NCI-H1417 (cell line): Measurements from ENCODE around the gene LHPP.

Experiments
- DNase-seq, 3 experiments: peaks; one replicate each; lab custom pipeline; 2025; lab: John Stamatoyannopoulos, UW

LHPP gene

DNA sequence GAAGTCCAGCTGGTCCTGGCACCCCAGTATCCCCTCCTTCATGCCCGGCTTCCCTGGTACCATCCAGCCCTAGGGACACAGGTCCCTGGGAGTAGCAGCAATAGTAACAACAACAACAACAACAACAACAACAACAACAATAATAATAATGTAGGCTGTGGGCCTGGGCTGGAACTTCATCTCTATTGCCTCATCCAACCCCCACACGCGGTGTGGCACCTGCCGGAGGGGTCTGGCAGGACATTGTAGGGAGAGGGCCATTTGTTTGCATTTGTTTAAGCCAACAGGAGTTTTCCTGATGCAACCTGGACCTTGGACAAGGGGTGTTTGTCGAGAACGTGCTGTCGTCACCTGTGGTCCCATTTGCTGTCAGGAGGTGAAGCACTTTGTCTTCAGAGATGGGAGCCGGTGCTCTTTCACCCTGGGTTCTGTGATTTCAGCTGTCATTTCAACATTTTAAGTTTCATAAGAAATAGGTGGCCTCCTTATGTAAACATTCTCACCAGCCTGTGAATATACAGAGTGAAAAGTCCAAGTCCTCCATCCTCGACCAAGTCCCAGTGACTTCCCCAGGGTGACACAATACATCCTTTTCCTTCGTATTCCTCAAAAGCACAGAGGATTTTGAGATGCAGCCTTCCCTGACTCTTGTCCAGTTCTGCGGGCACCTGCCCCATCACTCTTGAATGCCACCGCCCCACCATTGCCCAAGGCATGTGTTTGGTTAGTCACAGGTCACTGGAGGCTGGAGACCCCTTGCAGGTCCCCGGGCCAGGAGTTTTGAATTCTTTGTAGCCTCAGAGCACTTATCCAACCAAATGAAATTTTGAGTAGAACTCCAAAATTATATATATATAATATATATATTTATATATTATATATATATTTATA is 9.2 kb downstream of the LHPP start:
- DNase-seq = peak in 1 of 3 experiments; percentile 41

DNA sequence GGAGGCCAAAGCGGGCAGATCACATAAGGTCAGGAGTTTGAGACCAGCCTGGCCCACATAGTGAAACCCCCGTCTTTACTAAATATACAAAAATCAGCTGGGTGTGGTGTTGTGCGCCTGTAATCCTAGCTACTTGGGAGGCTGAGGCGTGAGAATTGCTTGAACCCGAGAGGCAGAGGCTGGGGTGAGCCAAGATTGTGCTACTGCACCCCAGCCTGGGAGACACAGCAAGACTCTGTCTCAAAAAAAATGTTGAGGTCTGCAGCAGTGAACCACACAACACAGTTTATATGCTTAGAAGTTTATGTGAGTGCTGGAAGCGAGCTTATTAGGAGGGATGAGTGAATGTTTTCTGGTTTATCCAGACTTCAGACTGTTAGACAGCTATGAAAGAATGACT is 10.4 kb downstream of the LHPP start:
- DNase-seq = no peak

- no peak for DNase-seq
Measured at GRCh38 chr10:124473070-124473469, 11.4 kb downstream of the LHPP start.

DNA sequence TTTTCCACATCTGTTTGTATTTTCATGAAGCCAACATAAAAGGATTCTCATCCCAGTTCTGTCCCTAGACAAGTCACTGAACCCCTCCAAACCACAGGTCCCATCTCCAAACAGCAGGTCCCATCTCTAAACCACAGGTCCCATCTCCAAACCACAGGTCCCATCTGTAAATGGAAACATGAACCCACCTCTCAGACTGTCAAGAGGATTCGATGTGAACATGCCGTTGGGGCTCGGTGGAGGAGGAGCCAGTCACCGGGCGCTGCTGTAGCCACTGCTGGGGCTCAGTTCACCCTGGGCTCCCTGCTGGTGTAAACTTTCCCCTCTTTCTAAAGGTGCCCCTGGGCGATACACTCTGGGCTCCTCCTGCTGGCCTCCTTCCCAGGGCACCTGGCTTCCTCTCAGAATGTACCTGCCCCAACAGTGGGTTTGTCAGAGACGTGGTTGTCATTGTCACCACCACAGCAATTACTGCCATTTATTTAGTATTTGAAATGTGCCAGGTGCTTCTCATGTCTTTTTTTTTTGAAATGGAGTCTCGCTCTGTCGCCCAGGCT is 13.0 kb downstream of the LHPP start:
- peak in 2 of 3 experiments; percentile 29 to 32 for DNase-seq

GRCh38 chr10:124476043-124476725 is 14.6 kb downstream of the LHPP start:
- DNase-seq = no peak

GRCh38 chr10:124477614-124478363 is 16.2 kb downstream of the LHPP start:
- DNase-seq = no peak

DNA sequence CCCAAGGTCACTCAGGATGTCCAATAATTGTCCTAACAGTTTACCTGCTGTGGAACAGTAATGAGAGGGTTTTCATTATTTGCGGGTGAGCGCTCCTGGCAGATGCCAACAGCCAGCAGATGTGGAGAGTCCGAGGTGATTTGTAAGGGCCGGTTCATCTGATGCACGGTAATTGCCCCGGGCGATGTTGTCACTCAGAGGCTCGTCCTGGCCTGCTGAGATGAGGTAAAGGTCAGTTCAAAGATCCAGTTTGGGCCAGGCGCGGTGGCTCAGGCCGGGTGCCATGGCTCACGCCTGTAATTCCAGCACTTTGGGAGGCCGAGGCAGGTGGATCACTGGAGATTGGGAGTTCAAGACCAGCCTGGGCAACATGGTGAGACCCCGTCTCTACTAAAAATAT is 16.9 kb downstream of the LHPP start:
- no peak for DNase-seq

DNA sequence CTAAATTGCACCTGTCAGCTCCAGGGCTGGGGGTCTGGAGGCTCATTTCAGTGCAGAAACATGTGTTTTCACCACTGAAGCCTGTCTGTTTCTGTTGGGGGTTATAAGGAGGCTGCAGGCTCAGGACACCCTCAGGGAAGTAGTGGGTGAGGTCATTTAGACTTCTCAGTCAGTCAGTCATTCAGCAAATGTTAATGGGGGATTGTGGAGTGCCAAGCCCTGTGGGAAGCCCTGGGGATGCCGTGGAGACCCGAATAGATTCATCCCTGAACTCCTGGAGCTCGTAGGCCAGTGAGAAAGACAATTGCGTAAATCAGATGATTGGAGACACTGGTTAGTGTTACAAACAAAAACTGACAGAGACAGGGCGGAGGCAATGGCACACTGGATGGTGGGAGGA is 19.2 kb downstream of the LHPP start:
- no peak for DNase-seq

- DNase-seq = peak in 1 of 3 experiments; percentile 26
Measured at GRCh38 chr10:124481717-124482116, 20.1 kb downstream of the LHPP start.

- no peak for DNase-seq
Measured at GRCh38 chr10:124482236-124482800, 20.7 kb downstream of the LHPP start.

- DNase-seq = no peak
Measured at GRCh38 chr10:124482876-124483275, 21.3 kb downstream of the LHPP start.

GRCh38 chr10:124484031-124484430 is 22.4 kb downstream of the LHPP start:
- DNase-seq = no peak

DNA sequence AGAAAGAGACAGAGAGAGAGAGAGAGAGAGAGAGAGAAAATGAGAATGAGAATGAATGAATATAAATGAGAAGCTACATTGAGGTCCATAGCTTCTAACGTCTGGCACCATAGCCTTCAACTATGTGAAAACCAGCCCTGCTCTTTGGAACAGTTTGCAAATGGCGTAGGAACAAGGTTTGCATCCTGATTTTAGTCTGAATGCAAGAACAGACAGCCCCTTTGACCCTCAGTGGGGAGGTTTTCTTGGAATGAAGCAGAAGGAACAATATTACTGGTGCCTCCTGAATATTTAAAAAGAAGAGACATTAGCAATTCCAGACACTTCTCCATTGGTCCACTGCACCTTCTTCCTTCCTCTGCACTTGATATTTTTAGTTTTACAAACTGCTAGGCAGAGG is 23.0 kb downstream of the LHPP start:
- DNase-seq = no peak

DNA sequence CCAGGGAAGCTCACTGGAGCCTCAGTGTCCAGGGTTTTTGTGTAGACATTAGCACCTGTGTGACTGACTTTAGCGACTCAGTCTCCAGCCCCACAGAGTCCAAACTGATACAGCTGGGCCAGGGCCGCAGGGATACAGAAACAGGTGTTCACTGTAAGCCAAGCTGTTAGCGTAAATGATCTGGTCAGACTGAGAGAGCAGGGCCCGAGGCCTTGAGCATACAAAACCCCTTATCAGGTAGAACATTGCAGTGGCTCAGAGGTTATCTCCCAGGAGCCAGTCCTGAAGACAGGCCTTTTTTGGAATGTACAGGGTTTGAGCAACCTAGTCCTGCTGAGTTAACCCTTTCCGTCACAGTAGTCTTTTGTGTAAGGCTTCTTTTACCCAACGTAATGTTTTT is 25.0 kb downstream of the LHPP start:
- no peak for DNase-seq

GRCh38 chr10:124491105-124491504 is 29.5 kb downstream of the LHPP start:
- DNase-seq = no peak

DNA sequence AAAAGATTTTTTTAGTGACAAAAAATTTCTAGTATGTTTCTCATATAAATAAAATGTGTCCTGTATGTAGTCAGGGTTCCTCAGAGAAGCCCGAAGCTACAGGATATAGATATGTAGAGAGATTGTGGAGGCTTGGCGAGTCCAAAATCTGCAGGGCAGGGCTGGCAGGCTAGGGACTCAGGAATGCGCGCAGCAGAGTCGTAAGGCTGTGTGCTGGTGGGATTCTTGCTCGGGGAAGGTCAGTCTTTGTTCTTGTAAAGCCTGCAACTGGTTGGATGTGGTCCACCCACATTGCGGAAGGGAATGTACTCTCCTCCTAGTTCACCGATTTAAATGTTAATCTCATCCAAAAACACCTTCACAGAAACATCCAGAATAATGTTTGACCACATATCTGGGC is 30.6 kb downstream of the LHPP start:
- no peak for DNase-seq

- peak; percentile 14 to 74 (median 57) for DNase-seq
Measured at GRCh38 chr10:124493214-124493882, 31.7 kb downstream of the LHPP start.

DNA sequence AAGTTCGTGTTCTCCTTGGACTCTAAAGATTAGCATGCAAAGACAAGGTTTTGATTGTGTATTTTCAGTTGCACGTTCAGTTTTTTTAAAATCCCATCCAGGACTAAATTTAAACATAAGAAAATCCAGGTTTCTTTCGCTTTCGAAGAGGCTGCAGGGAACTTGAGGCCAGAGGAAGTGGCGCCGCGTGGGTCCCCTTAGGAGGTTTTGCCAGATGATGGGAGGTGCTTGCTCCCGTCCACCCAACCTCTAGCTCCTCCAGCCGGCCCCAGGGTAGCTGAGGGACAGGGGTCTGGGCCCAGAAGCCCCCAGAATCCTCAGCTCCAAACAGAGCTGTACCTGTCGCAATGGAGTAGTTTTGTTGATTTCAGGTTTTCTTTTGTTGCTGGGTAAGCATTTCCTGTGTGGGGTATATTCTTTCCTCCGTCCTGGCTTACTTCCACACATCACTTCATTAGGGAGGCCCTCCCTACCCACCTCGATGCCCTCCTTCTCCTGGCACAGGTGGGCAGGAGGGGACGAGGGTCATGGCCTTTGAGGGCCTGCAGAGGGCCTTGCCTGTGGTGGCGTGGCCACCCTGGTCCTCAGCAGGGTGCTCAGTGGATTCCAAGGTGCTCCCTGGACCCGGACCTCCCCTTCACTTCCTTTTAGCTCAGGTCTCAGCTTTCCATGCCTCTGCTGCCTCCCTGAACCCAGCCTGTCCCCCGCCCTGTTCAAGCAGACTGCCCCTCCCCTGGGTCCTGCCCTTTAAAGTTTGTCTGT is 32.6 kb downstream of the LHPP start:
- DNase-seq = no peak

- no peak for DNase-seq
Measured at GRCh38 chr10:124495162-124495561, 33.5 kb downstream of the LHPP start.

GRCh38 chr10:124495725-124496124 is 34.1 kb downstream of the LHPP start:
- no peak for DNase-seq

GRCh38 chr10:124496150-124496549 is 34.5 kb downstream of the LHPP start:
- no peak for DNase-seq
